GM12874 (cell line): Measurements from ENCODE around the gene CORO6.

ENCODE experiments used
- TF ChIP-seq, protein P1 (sequence below): IDR thresholded peaks from 2 replicates; pipeline ENCODE4 v1.5.1; 2011; ENCODE audit warnings: low read depth, mild to moderate bottlenecking, control low read depth, low read length, moderate library complexity; ENCODE audit not compliant: insufficient read depth

Gene CORO6

DNA sequence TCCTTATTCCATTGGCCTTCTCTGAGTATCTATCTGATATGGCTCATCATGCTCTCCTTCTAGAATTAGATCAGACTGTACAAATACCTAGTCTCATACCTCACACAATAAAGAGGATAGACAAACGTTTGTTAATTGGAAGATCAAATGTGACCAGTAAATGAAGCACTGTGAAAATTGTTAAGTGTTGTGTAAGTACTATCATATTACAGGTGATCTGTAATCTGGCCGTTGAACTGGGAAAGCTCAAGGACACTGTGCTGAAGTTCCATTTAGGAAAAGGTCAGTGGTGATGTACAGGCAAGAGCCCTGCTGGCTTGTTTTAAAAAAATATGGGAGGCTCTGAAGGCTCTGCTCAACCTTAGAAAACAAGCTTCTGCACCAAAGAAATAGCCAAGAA lies 38.5 kb upstream of the CORO6 start:
- TF ChIP-seq, protein P1, sequence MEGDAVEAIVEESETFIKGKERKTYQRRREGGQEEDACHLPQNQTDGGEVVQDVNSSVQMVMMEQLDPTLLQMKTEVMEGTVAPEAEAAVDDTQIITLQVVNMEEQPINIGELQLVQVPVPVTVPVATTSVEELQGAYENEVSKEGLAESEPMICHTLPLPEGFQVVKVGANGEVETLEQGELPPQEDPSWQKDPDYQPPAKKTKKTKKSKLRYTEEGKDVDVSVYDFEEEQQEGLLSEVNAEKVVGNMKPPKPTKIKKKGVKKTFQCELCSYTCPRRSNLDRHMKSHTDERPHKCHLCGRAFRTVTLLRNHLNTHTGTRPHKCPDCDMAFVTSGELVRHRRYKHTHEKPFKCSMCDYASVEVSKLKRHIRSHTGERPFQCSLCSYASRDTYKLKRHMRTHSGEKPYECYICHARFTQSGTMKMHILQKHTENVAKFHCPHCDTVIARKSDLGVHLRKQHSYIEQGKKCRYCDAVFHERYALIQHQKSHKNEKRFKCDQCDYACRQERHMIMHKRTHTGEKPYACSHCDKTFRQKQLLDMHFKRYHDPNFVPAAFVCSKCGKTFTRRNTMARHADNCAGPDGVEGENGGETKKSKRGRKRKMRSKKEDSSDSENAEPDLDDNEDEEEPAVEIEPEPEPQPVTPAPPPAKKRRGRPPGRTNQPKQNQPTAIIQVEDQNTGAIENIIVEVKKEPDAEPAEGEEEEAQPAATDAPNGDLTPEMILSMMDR: no peak

DNA sequence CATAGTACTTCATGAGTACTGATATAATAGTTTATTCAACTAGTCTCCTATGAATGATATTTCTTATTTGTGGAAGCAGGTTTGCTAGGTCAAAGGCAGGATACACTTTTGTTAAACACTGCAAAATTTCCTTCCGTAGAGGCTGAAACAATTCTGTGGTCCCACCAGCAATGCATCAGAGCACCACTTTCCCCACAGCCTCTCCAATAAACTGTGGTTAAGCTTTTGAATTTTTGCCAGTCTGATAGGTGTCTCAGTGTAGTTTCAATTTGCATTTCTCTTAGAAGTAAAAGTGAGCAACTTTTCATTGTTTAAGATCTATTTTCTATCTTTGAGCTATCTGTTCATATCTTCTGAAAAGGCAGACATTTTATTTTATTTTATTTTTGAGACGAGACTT lies 36.4 kb upstream of the CORO6 start:
- TF ChIP-seq, protein P1: no peak

DNA sequence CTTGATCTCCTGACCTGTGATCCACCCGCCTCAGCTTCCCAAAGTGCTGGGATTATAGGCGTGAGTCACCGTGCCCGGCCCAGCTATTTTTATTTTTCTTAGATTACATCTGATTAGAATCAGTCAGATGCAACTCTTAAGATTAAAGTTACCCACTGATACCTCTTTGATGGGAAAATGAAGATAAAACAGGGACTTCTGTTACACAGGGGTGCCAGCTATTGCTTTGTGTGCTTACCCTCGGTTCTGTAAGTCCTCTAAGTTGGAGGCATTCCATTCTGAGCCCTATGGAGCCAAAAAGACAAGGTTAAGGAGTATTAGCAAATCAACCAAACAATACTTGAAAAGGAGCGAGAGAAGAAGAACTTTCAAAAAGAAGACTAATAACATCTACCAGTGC lies 32.6 kb upstream of the CORO6 start:
- TF ChIP-seq, protein P1: no peak

DNA sequence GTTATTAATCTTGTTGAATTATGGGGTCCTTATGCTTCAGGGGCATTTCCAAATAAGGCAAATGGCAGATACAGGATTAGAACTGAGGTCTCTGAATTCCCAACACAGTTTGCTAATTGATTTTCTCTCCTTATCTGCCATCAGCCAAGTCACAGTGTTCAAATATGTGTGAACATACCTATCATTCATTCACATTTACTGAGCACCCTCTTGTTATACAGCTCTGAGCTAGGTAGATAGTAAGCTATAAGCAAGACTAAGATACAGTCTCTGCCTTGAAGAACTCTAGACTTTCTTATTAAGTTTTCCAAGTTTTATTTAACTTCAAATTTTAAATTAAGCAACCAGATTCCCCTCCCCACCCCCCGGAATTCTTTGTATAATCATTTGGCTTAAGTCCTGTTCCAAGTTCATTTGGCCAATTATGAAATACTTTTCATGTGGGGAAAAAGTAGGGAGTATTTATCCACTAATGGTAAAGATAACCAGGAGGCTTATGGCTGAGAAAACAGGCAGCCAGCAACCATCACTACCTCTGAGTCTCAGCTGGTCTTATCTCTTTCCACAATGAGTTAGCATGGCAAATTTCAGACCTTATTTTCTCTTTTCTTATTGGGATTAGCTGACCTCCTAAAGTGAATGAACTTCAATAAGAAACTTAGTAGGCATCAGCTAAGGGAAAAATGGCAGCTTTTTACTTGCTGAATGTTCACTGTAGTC lies 31.4 kb upstream of the CORO6 start:
- TF ChIP-seq, protein P1: no peak

DNA sequence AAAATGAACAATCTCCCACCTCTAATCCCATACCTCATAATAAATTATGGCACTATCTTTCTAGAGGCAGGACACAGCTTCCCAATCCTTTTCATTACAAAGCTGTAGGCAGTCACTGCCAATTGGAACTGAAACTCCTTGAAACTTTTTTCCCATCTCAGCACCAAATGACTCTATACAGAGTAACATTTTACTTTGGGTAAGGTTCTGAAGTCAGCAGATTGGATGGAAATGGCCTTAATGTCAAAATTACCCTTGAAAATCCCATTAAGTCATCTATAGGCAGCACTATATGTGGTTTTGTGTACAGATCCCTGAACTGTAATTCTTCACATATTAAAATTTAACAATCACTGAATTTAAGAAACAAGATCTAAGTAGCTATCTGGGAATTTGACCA lies 30.3 kb upstream of the CORO6 start:
- TF ChIP-seq, protein P1: no peak

DNA sequence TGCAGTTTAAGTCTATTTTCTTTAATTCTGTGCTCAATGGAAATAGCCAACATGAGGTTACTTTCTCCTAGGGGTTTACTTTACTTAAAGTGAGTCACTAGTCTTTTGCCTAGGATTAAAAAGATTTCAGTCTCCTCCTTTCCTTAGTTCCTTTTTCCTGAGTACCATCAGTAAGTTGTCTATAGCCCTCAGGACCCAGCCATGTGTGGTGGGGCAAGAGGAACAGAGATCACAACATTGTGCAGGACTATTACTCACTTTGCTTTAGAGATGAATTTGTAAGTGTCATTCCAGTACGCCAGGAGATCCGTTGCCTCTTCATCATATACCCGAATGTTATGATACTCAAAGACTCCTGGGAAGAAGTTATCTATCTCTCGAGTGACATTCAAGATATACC lies 27.7 kb upstream of the CORO6 start:
- TF ChIP-seq, protein P1: no peak

DNA sequence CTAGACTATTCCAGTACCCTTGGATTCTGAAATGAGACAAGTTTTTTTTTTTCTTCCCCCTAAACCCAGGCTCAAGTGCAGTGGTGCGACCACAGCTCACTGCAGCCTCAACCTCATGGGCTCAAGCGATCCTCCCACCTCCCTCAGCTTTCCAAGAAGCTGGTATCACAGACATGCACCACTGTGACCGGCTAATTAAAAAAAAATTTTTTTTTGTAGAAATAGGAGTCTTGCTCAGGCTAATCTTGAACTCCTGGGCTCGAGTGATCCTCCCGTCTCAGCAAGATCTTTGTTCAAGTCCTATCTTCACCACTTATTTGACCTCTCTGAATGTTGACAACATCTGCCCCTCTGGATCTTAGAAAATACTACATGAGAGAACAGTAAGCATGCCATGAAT lies 26.6 kb upstream of the CORO6 start:
- TF ChIP-seq, protein P1: no peak
